Measurements from ENCODE around the gene MAP2K5.

MAP2K5 gene

GRCh38 chr15:67678993-67679392, 136.5 kb downstream of the MAP2K5 start:
- no peak for DNase-seq

- peak; percentile 35 for DNase-seq
Observed at GRCh38 chr15:67680641-67681040, 138.1 kb downstream of the MAP2K5 start.

- peak; percentile 78 for DNase-seq
Observed at GRCh38 chr15:67685008-67685599, 142.6 kb downstream of the MAP2K5 start.

- no peak for DNase-seq
Observed at GRCh38 chr15:67685716-67686115, 143.2 kb downstream of the MAP2K5 start.

GRCh38 chr15:67690936-67691335, 148.4 kb downstream of the MAP2K5 start:
- DNase-seq, result no peak

- no peak for DNase-seq
Observed at GRCh38 chr15:67691450-67691849, 148.9 kb downstream of the MAP2K5 start.

GRCh38 chr15:67692573-67692972, 150.1 kb downstream of the MAP2K5 start:
- DNase-seq, result no peak

GRCh38 chr15:67696087-67696486, 153.6 kb downstream of the MAP2K5 start:
- no peak for DNase-seq

- DNase-seq, result no peak
Observed at GRCh38 chr15:67700023-67700422, 157.5 kb downstream of the MAP2K5 start.

- no peak for DNase-seq
Observed at GRCh38 chr15:67701669-67702068, 159.2 kb downstream of the MAP2K5 start.

GRCh38 chr15:67707520-67708283, 165.2 kb downstream of the MAP2K5 start:
- no peak for DNase-seq

- no peak for DNase-seq
Observed at GRCh38 chr15:67708500-67708899, 166.0 kb downstream of the MAP2K5 start.

GRCh38 chr15:67715170-67715569, 172.7 kb downstream of the MAP2K5 start:
- no peak for DNase-seq

- DNase-seq, result no peak
Observed at GRCh38 chr15:67716171-67716570, 173.7 kb downstream of the MAP2K5 start.

GRCh38 chr15:67717776-67718175, 175.3 kb downstream of the MAP2K5 start:
- DNase-seq, result no peak

GRCh38 chr15:67719330-67719959, 176.9 kb downstream of the MAP2K5 start:
- DNase-seq, result no peak

- peak; percentile 64 for DNase-seq
Observed at GRCh38 chr15:67720556-67721175, 178.2 kb downstream of the MAP2K5 start.

- no peak for DNase-seq
Observed at GRCh38 chr15:67722030-67722817, 179.7 kb downstream of the MAP2K5 start.

- no peak for DNase-seq
Observed at GRCh38 chr15:67723294-67724024, 181.0 kb downstream of the MAP2K5 start.

GRCh38 chr15:67724691-67725375, 182.3 kb downstream of the MAP2K5 start:
- DNase-seq, result peak; percentile 9

GRCh38 chr15:67730135-67730534, 187.6 kb downstream of the MAP2K5 start:
- DNase-seq, result no peak

Measured in hematopoietic multipotent progenitor cell treated with erythropoietin and hydrocortisone succinate and interleukin-3 and kit ligand, for 6 days (in vitro differentiated cells).